Measurements from ENCODE around the gene ANKRD55.
"Not testable (repeated sequence)": the region's sequence is repeated elsewhere in the genome, so short reads cannot be mapped to it uniquely, and the experiment has no call there.

DNA sequence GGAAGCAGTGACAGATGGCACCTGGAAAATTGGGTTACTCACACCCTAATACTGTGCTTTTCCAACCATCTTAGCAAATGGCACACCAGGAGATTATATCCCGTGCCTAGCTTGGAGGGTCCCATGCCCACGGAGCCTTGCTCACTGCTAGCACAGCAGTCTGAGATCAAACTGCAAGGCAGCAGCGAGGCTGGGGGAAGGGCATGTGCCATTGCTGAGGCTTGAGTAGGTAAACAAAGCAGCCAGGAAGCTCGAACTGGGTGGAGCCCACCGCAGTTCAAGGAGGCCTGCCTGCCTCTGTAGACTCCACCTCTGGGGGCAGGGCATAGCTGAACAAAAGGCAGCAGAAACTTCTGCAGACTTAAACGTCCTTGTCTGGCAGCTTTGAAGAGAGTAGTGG lies 11.5 kb downstream of the ANKRD55 start:
- TF ChIP-seq, protein P1, sequence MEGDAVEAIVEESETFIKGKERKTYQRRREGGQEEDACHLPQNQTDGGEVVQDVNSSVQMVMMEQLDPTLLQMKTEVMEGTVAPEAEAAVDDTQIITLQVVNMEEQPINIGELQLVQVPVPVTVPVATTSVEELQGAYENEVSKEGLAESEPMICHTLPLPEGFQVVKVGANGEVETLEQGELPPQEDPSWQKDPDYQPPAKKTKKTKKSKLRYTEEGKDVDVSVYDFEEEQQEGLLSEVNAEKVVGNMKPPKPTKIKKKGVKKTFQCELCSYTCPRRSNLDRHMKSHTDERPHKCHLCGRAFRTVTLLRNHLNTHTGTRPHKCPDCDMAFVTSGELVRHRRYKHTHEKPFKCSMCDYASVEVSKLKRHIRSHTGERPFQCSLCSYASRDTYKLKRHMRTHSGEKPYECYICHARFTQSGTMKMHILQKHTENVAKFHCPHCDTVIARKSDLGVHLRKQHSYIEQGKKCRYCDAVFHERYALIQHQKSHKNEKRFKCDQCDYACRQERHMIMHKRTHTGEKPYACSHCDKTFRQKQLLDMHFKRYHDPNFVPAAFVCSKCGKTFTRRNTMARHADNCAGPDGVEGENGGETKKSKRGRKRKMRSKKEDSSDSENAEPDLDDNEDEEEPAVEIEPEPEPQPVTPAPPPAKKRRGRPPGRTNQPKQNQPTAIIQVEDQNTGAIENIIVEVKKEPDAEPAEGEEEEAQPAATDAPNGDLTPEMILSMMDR (conservative IDR thresholded peaks at IDR 0.05; ENCODE audit: low read depth, low read length), result not testable (repeated sequence)
- not testable (repeated sequence) for TF ChIP-seq EZH2 (IDR thresholded peaks at IDR 0.05; ENCODE audit: low read length, unreplicated experiment)
